ENCODE data around the gene BACH2. TPM values are rescaled to one million over a fixed set of nuclear protein-coding genes. Genes with fewer than 3 reads are reported as not detected.

BACH2 gene
- polyA plus RNA-seq, 1 of the 3 experiments (the other 2 are of a cell fraction), result 0.46 TPM

DNA sequence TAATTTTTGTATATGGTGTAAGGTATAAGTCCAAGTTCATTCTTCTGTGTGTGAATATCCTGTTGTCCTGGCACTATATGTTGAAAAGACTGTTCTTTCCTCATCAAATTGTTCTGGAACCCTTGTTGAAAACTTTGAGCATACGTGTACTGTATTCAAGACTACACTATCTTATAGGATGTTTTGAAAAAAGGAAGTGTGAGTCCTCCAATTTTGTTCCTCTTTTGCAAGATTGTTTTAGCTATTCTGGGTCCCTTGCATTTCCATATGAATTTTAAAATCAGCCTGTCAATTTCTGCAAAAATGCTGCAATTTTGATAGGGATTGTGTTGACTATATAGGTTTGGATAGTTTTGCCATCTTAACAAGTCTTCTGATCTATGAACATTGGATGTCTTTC lies 195.2 kb downstream of the BACH2 start:
- H3K27me3 ChIP-seq (ENCODE audit: insufficient read depth), result no peaks in the 10 kb centered on the region
- H3F3A ChIP-seq (replicated peaks; ENCODE audit: insufficient read depth), result peaks cover 24% of the 10 kb centered on the region
- no peaks in the 10 kb centered on the region for H4K20me1 ChIP-seq (ENCODE audit: insufficient read depth)
- no peak overlapping the region for H3K27ac ChIP-seq (ENCODE audit: low read depth in 2 of 2, low read length in 1 of 2)
- no peaks in the 10 kb centered on the region for H3K9me3 ChIP-seq
- H3K4me2 ChIP-seq, result no peak overlapping the region
- TF ChIP-seq ELF1 (IDR thresholded peaks at IDR 0.05) (no peak), TCF12 (IDR thresholded peaks at IDR 0.05) (no peak)
- H3K4me3 ChIP-seq (ENCODE audit: low read depth in 2 of 2, low read length in 1 of 2), result no peak overlapping the region
- H3K9me2 ChIP-seq, result no peaks in the 10 kb centered on the region
- H3K9ac ChIP-seq, result no peak overlapping the region
- H2AFZ ChIP-seq (ENCODE audit: low read depth), result no peak overlapping the region
- H3K4me1 ChIP-seq (ENCODE audit: control insufficient read depth in 1 of 2, insufficient read depth in 2 of 2, low read depth in 1 of 2, low read length in 1 of 2), result peaks cover 0 to 11% of the 10 kb centered on the region in 2 experiments; a peak in 3 of 4 replicates
- DNase-seq, result no peak
- no peaks in the 10 kb centered on the region for H3K36me3 ChIP-seq (replicated peaks in 1 of 2; ENCODE audit: control insufficient read depth in 1 of 2, insufficient read depth in 2 of 2, low read length in 1 of 2)
- WGBS (ENCODE audit: low lambda C conversion rate), result 93% methylated on average over 1 of the region's 1 CpG
- POLR2A ChIA-PET, result no interaction called here
- no peaks in the 10 kb centered on the region for H3K79me2 ChIP-seq (ENCODE audit: insufficient read depth)
- CTCF ChIA-PET, result no interaction called here

DNA sequence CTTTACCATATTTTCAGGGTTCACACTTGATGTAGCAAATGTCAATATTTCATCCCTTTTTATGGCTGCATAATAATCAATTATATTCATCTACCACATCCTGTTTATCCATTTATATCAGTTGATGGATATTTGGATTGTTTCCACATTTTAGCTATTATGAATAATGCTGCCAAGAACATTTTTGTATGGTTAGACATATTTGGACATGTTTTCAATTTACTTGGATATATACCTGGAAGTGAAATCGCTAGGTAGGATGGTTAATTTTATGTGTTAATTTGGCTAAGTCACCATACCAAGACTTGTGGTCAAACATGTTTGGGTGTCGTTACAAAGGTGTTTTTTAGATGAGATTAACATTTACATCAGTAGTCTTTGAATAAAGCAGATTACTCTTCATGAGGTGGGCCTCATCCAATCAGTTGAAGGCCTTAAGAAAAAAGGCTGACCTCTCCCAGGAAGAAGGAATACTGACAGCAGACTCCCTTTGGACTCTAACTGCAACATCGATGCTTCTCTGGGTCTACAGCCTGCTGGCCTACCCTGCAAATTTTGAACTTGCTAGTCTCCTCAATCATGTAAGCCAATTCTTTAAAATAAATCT lies 196.5 kb downstream of the BACH2 start:
- no peaks in the 10 kb centered on the region for H3K27me3 ChIP-seq (ENCODE audit: insufficient read depth)
- TF ChIP-seq NFIC (IDR thresholded peaks at IDR 0.05; ENCODE audit: borderline replicate concordance) (peak; percentile 64; the same call in 1 of the 2 replicates), EZH2phosphoT487 (IDR thresholded peaks at IDR 0.05; ENCODE audit: borderline replicate concordance, low read depth) (no peak), FOXJ3 (CRISPR knock-in tag; IDR thresholded peaks at IDR 0.05) (no peak), POLR2AphosphoS5 (IDR thresholded peaks at IDR 0.05; ENCODE audit: low read depth, low read length) (no peak), TCF12 (IDR thresholded peaks at IDR 0.05) (peak; percentile 72)
- TF ChIP-seq, protein P1, sequence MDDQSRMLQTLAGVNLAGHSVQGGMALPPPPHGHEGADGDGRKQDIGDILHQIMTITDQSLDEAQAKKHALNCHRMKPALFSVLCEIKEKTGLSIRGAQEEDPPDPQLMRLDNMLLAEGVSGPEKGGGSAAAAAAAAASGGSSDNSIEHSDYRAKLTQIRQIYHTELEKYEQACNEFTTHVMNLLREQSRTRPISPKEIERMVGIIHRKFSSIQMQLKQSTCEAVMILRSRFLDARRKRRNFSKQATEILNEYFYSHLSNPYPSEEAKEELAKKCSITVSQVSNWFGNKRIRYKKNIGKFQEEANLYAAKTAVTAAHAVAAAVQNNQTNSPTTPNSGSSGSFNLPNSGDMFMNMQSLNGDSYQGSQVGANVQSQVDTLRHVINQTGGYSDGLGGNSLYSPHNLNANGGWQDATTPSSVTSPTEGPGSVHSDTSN (IDR thresholded peaks at IDR 0.05), result peak; percentile 57; the same call in 1 of the 2 replicates
- TF ChIP-seq, protein P2, sequence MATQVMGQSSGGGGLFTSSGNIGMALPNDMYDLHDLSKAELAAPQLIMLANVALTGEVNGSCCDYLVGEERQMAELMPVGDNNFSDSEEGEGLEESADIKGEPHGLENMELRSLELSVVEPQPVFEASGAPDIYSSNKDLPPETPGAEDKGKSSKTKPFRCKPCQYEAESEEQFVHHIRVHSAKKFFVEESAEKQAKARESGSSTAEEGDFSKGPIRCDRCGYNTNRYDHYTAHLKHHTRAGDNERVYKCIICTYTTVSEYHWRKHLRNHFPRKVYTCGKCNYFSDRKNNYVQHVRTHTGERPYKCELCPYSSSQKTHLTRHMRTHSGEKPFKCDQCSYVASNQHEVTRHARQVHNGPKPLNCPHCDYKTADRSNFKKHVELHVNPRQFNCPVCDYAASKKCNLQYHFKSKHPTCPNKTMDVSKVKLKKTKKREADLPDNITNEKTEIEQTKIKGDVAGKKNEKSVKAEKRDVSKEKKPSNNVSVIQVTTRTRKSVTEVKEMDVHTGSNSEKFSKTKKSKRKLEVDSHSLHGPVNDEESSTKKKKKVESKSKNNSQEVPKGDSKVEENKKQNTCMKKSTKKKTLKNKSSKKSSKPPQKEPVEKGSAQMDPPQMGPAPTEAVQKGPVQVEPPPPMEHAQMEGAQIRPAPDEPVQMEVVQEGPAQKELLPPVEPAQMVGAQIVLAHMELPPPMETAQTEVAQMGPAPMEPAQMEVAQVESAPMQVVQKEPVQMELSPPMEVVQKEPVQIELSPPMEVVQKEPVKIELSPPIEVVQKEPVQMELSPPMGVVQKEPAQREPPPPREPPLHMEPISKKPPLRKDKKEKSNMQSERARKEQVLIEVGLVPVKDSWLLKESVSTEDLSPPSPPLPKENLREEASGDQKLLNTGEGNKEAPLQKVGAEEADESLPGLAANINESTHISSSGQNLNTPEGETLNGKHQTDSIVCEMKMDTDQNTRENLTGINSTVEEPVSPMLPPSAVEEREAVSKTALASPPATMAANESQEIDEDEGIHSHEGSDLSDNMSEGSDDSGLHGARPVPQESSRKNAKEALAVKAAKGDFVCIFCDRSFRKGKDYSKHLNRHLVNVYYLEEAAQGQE (IDR thresholded peaks at IDR 0.05; ENCODE audit: low read depth, low read length), result no peak
- no peaks in the 10 kb centered on the region for H3K9me2 ChIP-seq
- H3K36me3 ChIP-seq (replicated peaks in 1 of 2; ENCODE audit: control insufficient read depth in 1 of 2, insufficient read depth in 2 of 2, low read length in 1 of 2), result no peaks in the 10 kb centered on the region
- no peak for DNase-seq
- peaks cover 24% of the 10 kb centered on the region for H3F3A ChIP-seq (replicated peaks; ENCODE audit: insufficient read depth)
- no peak overlapping the region for H2AFZ ChIP-seq (ENCODE audit: low read depth)
- no peak overlapping the region for H3K4me3 ChIP-seq (ENCODE audit: low read depth in 2 of 2, low read length in 1 of 2)
- ChIA-PET CTCF (no interaction called here), POLR2A (no interaction called here)
- H3K9ac ChIP-seq, result no peak overlapping the region
- H4K20me1 ChIP-seq (ENCODE audit: insufficient read depth), result no peaks in the 10 kb centered on the region
- H3K79me2 ChIP-seq (ENCODE audit: insufficient read depth), result no peaks in the 10 kb centered on the region
- H3K9me3 ChIP-seq, result no peaks in the 10 kb centered on the region
- no peak overlapping the region for H3K4me2 ChIP-seq
- H3K27ac ChIP-seq (ENCODE audit: low read depth in 2 of 2, low read length in 1 of 2), result no peak overlapping the region
- WGBS (ENCODE audit: low lambda C conversion rate), result 74% methylated on average over 3 of the region's 3 CpGs
- peaks cover 2 to 11% of the 10 kb centered on the region in 2 experiments; a peak in 3 of 4 replicates for H3K4me1 ChIP-seq (ENCODE audit: control insufficient read depth in 1 of 2, insufficient read depth in 2 of 2, low read depth in 1 of 2, low read length in 1 of 2)

All from SK-N-SH (cell line).